ENCODE results near the gene C3orf70.

The C3orf70 gene

GRCh38 chr3:185042312-185043050, 110.4 kb downstream of the C3orf70 start:
- Histone ChIP-seq H3K4me1 (ENCODE audit: control insufficient read depth, insufficient read depth, low read length) (no peaks in the 10 kb centered on the region), H3K27ac (ENCODE audit: extremely low read depth, low read depth, low read length) (no peak overlapping the region), H3K4me3 (ENCODE audit: low read depth, low read length) (no peak overlapping the region), H3K9me3 (ENCODE audit: control insufficient read depth, insufficient read depth, low read depth, low read length) (no peaks in the 10 kb centered on the region), H3K36me3 (ENCODE audit: control insufficient read depth in 2 of 2, insufficient read depth in 1 of 2, low read length in 2 of 2) (no peaks in the 10 kb centered on the region)
- ChIA-PET CTCF (no interaction called here), POLR2A (no interaction called here)
- TF ChIP-seq BCL11B (tag by site-specific recombination; IDR thresholded peaks at IDR 0.05; ENCODE audit: low read depth) = no peak
- TF ChIP-seq ZNF169 (tag by site-specific recombination; IDR thresholded peaks at IDR 0.05) = no peak
- TF ChIP-seq, protein P1, sequence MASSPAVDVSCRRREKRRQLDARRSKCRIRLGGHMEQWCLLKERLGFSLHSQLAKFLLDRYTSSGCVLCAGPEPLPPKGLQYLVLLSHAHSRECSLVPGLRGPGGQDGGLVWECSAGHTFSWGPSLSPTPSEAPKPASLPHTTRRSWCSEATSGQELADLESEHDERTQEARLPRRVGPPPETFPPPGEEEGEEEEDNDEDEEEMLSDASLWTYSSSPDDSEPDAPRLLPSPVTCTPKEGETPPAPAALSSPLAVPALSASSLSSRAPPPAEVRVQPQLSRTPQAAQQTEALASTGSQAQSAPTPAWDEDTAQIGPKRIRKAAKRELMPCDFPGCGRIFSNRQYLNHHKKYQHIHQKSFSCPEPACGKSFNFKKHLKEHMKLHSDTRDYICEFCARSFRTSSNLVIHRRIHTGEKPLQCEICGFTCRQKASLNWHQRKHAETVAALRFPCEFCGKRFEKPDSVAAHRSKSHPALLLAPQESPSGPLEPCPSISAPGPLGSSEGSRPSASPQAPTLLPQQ (tag by site-specific recombination; IDR thresholded peaks at IDR 0.05) = no peak
- TF ChIP-seq ZNF335 (tag by site-specific recombination; conservative IDR thresholded peaks at IDR 0.05) = no peak
- TF ChIP-seq, protein P2, sequence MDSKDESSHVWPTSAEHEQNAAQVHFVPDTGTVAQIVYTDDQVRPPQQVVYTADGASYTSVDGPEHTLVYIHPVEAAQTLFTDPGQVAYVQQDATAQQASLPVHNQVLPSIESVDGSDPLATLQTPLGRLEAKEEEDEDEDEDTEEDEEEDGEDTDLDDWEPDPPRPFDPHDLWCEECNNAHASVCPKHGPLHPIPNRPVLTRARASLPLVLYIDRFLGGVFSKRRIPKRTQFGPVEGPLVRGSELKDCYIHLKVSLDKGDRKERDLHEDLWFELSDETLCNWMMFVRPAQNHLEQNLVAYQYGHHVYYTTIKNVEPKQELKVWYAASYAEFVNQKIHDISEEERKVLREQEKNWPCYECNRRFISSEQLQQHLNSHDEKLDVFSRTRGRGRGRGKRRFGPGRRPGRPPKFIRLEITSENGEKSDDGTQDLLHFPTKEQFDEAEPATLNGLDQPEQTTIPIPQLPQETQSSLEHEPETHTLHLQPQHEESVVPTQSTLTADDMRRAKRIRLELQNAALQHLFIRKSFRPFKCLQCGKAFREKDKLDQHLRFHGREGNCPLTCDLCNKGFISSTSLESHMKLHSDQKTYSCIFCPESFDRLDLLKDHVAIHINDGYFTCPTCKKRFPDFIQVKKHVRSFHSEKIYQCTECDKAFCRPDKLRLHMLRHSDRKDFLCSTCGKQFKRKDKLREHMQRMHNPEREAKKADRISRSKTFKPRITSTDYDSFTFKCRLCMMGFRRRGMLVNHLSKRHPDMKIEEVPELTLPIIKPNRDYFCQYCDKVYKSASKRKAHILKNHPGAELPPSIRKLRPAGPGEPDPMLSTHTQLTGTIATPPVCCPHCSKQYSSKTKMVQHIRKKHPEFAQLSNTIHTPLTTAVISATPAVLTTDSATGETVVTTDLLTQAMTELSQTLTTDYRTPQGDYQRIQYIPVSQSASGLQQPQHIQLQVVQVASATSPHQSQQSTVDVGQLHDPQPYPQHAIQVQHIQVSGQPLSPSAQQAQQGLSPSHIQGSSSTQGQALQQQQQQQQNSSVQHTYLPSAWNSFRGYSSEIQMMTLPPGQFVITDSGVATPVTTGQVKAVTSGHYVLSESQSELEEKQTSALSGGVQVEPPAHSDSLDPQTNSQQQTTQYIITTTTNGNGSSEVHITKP (tag by site-specific recombination; IDR thresholded peaks at IDR 0.05) = no peak
- TF ChIP-seq RBAK (tag by site-specific recombination; IDR thresholded peaks at IDR 0.05) = no peak
- no peak for TF ChIP-seq KLF1 (tag by site-specific recombination; IDR thresholded peaks at IDR 0.05)
- no peak for TF ChIP-seq WT1 (tag by site-specific recombination; IDR thresholded peaks at IDR 0.05)
- TF ChIP-seq ZNF366 (tag by site-specific recombination; conservative IDR thresholded peaks at IDR 0.05) = no peak
- no peak for TF ChIP-seq ZNF221 (tag by site-specific recombination; IDR thresholded peaks at IDR 0.05; ENCODE audit: borderline replicate concordance)

DNA sequence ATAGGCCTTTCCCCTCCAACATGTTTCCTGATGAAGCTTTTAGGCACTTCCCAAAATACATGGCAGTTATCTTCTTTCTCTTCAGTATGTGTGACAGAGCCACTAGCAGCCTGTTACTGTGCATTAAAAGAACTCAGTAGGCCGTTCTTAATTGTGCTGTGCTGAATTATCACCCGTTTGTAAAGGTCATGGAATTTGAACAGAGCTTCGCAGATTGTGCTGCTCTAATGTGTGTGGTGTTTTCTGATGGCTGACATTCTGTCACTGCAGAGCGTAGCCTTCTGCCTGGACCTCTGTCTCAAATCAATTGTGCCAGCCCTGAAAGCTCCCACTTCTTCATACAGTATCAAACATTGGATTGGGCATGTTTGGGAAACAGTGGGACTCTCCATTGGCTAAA, 111.3 kb downstream of the C3orf70 start:
- Histone ChIP-seq H3K9me3 (ENCODE audit: control insufficient read depth, insufficient read depth, low read depth, low read length) (no peaks in the 10 kb centered on the region), H3K36me3 (ENCODE audit: control insufficient read depth in 2 of 2, insufficient read depth in 1 of 2, low read length in 2 of 2) (no peaks in the 10 kb centered on the region), H3K4me3 (ENCODE audit: low read depth, low read length) (no peak overlapping the region), H3K27ac (ENCODE audit: extremely low read depth, low read depth, low read length) (no peak overlapping the region), H3K4me1 (ENCODE audit: control insufficient read depth, insufficient read depth, low read length) (no peaks in the 10 kb centered on the region)
- no peak for TF ChIP-seq ZNF548 (tag by site-specific recombination; IDR thresholded peaks at IDR 0.05)
- CTCF ChIA-PET = no interaction called here
- POLR2A ChIA-PET = no interaction called here

DNA sequence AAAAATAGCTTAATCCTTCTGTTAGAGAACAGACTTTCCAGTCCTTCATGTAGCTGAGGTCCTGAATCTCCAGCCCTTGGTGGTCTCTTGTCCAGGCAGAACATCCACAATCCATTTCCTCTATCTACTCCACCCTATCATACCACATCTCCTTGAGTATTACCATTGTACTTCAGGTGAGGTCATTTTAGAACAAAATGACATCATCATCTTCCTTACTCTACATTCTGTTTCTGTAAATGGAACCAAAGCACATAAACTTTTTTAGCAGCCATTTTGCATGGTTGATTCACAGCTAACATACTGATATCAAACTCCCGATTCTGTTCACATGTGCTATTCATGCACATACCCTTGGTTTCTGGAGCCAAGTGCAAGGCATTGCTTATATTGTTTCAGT, 112.4 kb downstream of the C3orf70 start:
- TF ChIP-seq ZNF274 (IDR thresholded peaks at IDR 0.05; ENCODE audit: low read length) (no peak), ZNF274 (tag by site-specific recombination; IDR thresholded peaks at IDR 0.05; ENCODE audit: borderline replicate concordance) (no peak), ZNF223 (tag by site-specific recombination; IDR thresholded peaks at IDR 0.05) (no peak), ZNF510 (tag by site-specific recombination; IDR thresholded peaks at IDR 0.05; ENCODE audit: insufficient replicate concordance) (no peak), ZSCAN16 (tag by site-specific recombination; IDR thresholded peaks at IDR 0.05) (no peak), ZNF629 (tag by site-specific recombination; IDR thresholded peaks at IDR 0.05) (peak; percentile 47; the same call in 1 of the 2 replicates), ZBTB21 (tag by site-specific recombination; IDR thresholded peaks at IDR 0.05) (no peak), ATF2 (tag by site-specific recombination; IDR thresholded peaks at IDR 0.05; ENCODE audit: low read depth) (peak; percentile 85)
- Histone ChIP-seq H3K4me3 (ENCODE audit: low read depth, low read length) (no peak overlapping the region), H3K36me3 (ENCODE audit: control insufficient read depth in 2 of 2, insufficient read depth in 1 of 2, low read length in 2 of 2) (no peaks in the 10 kb centered on the region), H3K4me1 (ENCODE audit: control insufficient read depth, insufficient read depth, low read length) (no peaks in the 10 kb centered on the region), H3K9me3 (ENCODE audit: control insufficient read depth, insufficient read depth, low read depth, low read length) (no peaks in the 10 kb centered on the region), H3K27ac (ENCODE audit: extremely low read depth, low read depth, low read length) (no peak overlapping the region)
- CTCF ChIA-PET = interaction anchor here (0.7 kb wide), 1 partner anchor 30 kb away, joined by 3 read pairs; no protein-coding TSS in a partner anchor
- POLR2A ChIA-PET = no interaction called here

Data from HEK293 (cell line).